AG10803 (cell line): ENCODE measurements around the gene ABHD16A.

Experiments
- DNase-seq: peaks from one replicate; pipeline ENCODE4 v3.0.0; 2010; ENCODE audit warnings: low read depth
- H3K4me3 ChIP-seq: 2 replicates; pipeline ENCODE4 v1.5.1; 2011; ENCODE audit warnings: mild to moderate bottlenecking, low read length, control low read depth
- TF ChIP-seq, protein P1 (sequence below): conservative IDR thresholded peaks from 2 replicates; pipeline ENCODE4 v1.5.1; 2011; ENCODE audit warnings: mild to moderate bottlenecking, low read length, control low read depth, inconsistent platforms

Gene ABHD16A

GRCh38 chr6:31687321-31687720 is 15.8 kb downstream of the ABHD16A start:
- no peak overlapping the region for H3K4me3 ChIP-seq
- no peak for DNase-seq
- TF ChIP-seq, protein P1, sequence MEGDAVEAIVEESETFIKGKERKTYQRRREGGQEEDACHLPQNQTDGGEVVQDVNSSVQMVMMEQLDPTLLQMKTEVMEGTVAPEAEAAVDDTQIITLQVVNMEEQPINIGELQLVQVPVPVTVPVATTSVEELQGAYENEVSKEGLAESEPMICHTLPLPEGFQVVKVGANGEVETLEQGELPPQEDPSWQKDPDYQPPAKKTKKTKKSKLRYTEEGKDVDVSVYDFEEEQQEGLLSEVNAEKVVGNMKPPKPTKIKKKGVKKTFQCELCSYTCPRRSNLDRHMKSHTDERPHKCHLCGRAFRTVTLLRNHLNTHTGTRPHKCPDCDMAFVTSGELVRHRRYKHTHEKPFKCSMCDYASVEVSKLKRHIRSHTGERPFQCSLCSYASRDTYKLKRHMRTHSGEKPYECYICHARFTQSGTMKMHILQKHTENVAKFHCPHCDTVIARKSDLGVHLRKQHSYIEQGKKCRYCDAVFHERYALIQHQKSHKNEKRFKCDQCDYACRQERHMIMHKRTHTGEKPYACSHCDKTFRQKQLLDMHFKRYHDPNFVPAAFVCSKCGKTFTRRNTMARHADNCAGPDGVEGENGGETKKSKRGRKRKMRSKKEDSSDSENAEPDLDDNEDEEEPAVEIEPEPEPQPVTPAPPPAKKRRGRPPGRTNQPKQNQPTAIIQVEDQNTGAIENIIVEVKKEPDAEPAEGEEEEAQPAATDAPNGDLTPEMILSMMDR: no peak

GRCh38 chr6:31686483-31686882 is 16.6 kb downstream of the ABHD16A start:
- no peak overlapping the region for H3K4me3 ChIP-seq
- DNase-seq: no peak
- TF ChIP-seq, protein P1: no peak

GRCh38 chr6:31683591-31683990 is 19.5 kb downstream of the ABHD16A start:
- no peak for DNase-seq
- H3K4me3 ChIP-seq: no peak overlapping the region
- TF ChIP-seq, protein P1: no peak

GRCh38 chr6:31681135-31681671 is 21.9 kb downstream of the ABHD16A start:
- peak overlapping the region; percentile 61 for H3K4me3 ChIP-seq
- DNase-seq: peak; percentile 34
- TF ChIP-seq, protein P1: peak; percentile 30

GRCh38 chr6:31680226-31681134 is 22.6 kb downstream of the ABHD16A start, which contains the start of gene LY6G5C:
LY6G5C (minus strand) TSS chr6:31681067; CDS start chr6:31680373, 694 bp downstream.
- DNase-seq: peak; percentile 89
- TF ChIP-seq, protein P1: peak; percentile 81
- peak within 1 kb of the TSS; percentile 61 for H3K4me3 ChIP-seq

DNA sequence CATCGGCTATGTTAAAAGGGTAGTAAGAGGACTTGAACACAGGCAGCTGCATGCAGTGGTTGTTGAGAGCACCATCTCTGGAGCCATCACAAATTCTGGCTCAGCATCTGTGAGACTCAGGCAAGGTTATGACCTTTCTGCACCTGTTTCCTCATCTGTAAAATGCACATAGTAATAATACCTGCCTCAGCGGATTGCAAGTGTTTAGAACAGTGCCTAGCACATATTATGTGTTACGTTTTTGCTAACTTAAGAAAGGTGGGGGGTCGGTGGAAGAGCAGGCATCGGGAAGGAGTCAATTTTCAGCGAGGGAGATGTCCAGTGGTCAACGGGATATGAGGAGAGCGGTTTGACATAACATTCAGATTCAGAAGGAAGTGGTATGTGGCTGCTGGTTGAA is 25.2 kb downstream of the ABHD16A start:
- no peak for DNase-seq
- TF ChIP-seq, protein P1: no peak
- H3K4me3 ChIP-seq: no peak overlapping the region

- no peak for DNase-seq
- H3K4me3 ChIP-seq: no peak overlapping the region
- TF ChIP-seq, protein P1: no peak
These were observed 26.2 kb downstream of the ABHD16A start for GRCh38 chr6:31676904-31677303.
